ENCODE results near the gene TEX26. TPM values are rescaled to one million over a fixed set of nuclear protein-coding genes. Genes with fewer than 3 reads are reported as not detected.
"Not testable (repeated sequence)": the region's sequence is repeated elsewhere in the genome, so short reads cannot be mapped to it uniquely, and the experiment has no call there.

Gene TEX26
- total RNA-seq, 1 donor from 2014 or later, result not detected

DNA sequence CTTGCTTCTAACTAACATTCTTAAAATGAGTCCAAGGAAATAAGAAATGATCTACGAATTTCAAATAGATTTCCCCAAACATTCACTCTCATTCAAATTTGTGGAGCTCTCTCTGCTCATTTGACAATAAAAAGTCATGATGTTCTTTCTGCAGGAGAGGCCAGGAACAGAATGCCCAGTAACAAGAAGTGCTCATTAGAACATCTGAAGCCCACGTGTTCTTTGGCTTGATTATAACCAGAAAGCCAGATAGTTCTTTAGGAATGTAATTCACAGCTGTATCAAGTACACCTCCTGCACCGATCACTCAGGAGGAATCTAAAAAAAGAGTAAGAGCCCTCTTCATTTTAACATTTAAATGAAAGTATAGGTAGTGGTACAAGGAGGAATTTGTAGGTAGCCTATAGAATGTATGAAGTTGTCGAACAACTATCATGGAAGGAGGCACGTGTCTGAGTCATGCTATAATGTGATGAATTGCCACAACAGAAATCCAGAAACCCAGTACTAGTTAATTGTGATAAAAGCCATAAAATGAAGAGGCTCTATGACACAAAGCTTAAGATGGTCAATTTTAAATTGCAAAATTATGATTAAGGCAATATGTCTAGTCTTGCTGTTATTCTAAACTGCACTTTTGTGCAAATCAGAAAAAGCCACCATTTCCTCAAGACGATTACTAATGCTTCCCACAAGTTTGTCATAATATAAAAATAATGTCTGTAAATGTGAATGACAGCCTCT, 13.6 kb upstream of the TEX26 start:
- DNase-seq (ENCODE audit: low spot score), result no peak

DNA sequence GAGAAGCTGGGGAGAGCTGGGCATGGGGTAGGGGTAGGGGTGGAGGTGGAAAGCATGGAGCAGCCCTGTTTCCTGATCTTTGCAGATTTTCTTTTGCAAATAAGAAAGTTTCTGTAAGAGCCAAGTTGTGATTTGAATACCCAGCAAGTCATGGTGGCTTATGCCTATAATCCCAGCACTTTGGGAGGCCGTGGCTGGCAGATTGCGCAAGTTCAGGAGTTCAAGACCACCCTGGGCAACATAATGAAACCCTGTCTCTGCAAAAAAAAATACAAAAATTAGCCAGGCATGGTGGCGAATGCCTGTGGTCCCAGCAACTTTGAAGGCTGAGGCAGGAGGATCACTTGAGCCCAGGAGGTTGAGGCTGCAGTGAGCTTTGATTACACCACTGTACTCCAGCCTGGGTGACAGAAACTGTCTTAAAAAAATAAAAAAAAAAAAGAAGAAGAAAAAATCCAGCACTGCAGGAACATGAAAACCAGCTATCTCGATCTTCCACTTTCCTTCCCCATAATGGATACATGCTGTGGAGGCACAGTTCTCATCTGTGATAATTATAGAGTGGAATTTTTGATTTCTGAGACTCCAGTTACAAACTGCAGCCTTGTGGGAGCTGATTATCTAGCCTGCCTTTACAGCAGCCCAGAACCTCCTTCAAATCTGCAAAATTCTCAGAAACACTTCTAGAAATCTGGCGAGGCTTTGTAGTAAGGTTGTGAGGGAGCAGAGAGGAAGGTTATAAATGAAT, 12.1 kb upstream of the TEX26 start:
- no peak for DNase-seq (ENCODE audit: low spot score)

DNA sequence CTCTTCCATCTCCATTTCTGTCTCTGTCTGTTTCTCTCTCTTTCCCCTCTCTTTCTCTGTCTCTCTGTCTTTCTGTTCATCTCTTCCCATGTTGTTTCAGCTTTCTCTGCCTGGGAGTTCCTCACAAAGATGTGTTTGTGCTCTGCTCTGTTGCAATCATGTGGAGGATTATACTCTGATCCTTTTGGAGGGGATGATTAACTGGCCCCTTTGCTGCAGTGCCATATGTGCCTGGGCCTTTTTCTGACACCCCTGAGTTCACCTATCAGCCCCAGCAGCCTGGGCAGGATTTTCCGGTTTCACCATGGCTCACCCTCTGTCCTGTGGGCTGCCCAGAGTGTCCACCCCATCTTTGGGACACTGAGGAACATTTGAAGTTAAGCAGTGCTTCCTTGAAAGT, 9.0 kb upstream of the TEX26 start:
- DNase-seq (ENCODE audit: low spot score), result no peak

DNA sequence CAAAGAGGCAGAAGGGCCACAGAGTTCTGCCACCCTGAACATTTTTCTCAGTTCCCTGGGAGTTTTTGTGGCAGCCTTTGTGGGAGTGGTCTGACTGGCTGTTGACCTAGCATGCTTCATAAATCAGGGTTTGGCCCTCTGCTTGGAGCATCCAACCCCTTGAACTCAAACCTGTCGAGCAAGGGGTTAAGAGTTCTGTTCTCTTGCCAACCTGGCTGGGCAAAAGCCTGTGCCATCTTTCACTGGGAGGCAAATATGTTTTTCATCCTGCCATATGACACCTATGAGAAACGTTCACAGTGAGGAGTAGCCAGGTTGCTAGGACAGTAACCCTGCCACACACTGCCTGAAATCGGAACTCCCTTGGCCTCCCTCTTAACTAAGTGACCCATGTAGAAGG, 7.7 kb upstream of the TEX26 start:
- DNase-seq (ENCODE audit: low spot score), result no peak

DNA sequence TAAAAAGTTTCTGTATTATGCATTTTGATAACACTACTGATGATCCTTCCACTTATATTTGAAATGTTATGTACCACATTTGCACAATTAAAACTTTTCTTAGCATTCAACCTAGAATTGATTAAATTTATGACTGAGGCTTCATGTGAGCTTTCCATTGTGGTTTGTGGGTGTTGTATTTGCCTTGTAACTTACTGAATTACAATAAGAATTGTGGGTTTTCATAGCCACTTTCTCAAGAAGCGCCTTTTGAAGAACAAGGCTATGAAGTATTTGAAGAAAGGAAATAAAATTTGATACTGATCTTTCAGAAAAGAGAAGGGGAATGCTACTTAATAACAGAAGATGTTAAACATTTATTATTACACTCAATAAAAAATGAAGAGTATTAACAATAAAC, 7.0 kb upstream of the TEX26 start:
- no peak for DNase-seq (ENCODE audit: low spot score)

DNA sequence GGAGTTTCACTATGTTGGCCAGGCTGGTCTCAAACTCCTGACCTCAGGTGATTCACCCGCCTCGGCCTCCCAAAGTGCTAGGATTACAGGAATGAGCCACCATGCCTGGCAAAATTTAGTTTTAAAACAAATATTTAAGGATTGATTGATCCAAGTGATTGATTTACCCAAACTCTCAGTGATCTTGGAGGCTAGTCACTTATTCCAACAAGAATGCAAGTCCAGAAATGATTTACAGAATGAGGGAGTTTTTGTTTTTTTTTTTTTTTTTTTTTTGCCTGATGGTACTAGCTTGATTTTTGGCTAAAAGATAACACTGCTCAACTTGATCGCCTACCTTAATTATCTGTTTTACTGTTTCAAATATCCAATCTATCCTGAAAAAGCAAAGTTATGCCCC, 5.7 kb upstream of the TEX26 start:
- DNase-seq (ENCODE audit: low spot score), result no peak

DNA sequence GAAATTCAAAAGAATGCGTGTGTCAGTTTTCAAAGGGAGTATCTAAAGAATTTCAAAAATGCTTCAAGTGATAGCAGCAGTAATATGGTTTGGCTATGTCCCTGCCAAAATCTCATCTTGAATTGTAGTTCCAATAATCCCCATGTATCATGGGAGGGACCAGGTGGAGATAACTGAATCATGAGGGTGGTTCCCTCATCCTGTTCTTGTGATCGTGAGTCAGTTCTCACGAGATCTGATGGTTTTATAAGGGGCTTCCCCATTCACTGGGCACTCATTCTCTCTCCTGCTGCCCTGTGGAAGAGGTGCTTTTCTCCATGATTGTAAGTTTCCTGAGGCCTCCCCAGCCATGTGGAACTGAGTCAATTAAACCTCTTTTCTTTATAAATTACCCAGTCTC, 5.3 kb upstream of the TEX26 start:
- DNase-seq (ENCODE audit: low spot score), result not testable (repeated sequence)

DNA sequence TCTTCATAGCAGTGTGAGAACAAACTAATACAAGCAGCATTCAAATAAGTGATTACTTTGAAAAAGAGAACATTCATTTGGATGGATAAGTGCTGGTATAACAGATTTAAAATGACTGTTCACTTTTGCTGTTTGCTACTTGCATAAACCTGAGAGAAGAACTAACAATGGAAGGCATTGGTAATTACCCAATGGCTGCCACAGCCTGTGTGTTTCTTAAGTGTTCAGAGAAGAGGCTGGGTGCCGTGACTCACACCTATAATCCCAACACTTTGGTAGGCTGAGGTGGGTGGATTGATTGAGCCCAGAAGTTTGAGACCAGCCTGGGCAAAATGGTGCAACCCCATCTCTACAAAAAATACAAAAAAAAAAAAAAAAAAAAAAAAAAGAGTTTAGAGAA, 4.9 kb upstream of the TEX26 start:
- no peak for DNase-seq (ENCODE audit: low spot score)

DNA sequence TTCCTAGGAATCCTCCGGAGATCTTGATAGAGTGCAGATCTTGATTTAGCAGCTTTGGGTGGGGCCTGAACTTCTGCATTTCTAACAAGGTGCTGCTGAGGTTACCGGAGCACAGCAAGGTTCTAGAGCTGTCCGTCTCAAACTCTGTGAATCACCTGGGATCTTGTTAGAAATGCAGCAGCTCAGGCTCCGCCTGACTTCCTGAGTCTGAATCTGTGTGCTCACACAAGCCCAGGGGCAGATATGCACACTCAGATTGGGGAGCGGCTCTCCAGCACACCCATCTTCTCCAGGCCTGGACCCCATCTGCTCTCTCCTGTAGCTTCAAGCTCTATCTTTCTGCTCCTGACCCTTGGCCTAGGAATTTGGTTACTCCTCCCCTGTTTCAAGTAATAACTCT, 3.5 kb upstream of the TEX26 start:
- no peak for DNase-seq (ENCODE audit: low spot score)

DNA sequence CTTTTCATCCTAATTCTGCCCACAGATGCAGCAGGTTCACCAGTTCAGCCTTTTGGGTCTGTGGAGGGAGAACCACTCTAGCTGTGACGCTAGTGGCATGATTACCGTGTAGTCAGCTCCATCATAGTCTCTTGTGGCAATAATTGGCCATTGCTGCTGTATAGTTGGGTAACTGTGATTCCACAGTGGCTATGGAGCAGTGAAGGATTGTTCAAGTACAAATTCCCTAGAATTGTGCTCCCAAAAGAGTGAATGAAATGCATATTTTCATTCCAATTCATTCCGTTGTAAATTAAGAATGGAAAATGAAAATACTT, 856 bp downstream of the TEX26 start:
- no peak for DNase-seq (ENCODE audit: low spot score)

DNA sequence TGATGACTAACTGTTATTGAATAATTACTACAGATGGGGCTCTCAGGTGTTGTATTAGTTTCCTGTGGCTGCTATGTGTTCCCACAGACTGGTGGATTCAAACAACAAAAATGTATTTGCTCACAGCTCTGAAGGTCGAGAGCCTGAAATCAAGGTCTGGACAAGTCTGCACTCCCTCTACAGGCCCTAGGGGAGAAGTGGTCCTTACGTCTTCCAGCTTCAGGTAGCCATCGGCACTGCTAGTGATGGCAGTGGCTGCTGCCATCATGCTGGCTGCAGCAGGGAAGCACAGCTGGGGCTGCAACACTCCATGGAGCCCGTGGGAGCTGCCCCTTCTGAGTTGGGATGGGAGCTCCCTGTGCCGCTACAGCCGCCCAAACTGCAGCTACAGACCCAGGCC, 1.9 kb downstream of the TEX26 start:
- DNase-seq (ENCODE audit: low spot score), result no peak

DNA sequence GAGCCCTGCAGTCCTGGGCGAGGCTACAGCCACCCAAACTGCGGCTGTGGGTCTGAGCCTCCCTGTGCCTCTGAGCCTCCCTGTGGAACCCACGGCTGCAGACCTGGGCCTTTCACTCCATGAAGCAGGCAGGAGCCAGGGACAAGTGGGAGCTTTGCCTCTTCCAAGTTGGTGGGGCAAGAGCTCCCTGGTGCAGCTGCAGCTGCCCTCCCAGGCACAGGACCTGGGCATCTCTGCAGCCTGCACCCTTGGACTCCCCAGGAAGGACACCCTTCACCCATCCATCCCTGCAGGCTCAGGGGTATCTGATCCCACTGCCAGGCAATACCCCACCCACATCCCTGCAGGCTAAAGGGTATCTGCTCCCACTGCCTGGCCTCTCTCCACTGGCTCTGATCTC, 2.3 kb downstream of the TEX26 start:
- DNase-seq (ENCODE audit: low spot score), result no peak

DNA sequence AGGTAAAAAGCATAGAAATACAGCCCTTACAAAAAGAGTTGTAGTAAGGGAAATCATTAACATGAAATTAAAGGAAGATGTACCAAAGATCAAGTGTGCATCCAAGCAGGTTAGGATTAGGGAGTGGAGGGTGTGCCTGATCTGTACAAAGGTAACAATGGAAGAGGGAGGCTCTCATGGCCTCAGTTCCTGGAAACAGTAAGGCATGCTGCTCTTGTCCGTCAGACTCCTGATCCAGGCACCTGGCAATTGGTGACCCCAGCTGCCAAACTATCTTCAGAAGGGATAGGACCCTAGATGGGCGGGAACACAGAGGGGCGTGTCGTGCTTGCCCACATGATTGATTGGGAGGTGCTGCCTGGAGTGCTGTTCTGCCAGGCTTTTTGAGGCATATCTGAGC, 4.5 kb downstream of the TEX26 start:
- DNase-seq (ENCODE audit: low spot score), result no peak

DNA sequence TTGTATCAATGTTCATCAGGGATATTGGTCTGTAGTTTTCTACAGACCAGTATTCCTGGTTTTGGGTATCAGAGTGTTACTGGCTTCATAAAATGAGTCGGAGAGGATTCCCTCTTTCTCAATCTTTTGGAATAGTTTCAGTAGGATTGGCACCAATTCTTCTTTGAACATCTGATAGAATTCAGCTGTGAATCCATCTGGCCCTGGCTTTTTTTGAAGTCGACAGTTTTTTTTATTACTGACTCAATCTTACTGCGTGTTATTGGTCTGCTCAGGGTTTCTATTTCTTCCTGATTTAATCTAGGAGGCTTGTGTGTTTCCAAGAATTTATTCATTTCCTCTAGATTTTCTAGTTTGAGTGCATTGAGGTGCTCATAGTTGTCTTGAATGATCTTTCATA, 11.4 kb downstream of the TEX26 start:
- DNase-seq (ENCODE audit: low spot score), result no peak

DNA sequence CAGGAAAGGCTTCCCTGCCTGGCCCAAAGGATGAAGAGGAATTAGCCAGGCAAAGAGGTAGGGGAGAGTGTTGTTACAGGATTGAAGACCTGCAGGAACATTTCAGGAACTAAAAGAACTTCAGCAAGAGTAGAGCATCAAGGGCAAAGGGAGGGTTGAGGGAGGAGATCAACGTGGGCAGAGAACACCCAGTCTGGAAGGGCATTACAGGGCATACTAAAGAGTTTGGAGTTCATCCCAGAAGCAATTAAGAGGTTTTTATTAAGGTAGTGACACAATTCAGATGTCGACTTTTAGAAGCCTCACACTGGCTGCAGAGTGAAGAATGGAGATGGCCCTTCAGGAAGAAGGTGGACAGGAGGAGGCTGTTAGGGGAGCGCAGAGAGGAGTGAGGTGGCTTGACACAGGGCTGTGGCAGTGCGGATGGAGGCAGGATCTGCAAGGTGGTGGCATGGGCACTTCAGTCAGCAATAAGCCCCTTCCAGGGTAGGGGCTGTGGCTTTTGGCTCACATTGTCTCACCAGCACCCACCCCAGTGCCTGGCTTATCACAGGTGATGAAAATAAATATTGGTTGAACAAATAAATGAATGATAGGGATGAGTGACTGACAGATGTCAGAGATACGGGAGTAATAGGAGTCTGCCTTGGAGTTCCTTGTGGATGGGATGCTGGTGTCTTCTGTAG, 24.9 kb downstream of the TEX26 start:
- DNase-seq (ENCODE audit: low spot score), result no peak

DNA sequence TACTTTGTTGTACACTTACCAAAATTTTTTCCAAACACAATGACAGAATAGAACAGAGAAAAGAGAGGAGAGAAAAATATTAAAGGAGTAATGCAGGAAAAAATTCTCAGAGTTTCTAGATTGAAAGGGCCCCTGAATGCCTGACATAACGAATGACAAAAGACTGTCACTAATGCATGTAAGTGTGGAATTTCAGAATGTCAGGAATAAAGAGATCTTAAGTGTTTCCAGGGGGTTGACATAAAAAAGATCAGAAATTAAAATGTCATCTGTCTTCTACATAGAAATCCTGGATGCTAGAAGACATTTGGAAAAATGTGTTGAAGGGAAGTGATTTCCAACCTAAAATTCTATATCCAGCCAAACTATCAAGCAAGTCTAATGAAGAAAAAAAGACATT, 27.2 kb downstream of the TEX26 start:
- DNase-seq (ENCODE audit: low spot score), result no peak

DNA sequence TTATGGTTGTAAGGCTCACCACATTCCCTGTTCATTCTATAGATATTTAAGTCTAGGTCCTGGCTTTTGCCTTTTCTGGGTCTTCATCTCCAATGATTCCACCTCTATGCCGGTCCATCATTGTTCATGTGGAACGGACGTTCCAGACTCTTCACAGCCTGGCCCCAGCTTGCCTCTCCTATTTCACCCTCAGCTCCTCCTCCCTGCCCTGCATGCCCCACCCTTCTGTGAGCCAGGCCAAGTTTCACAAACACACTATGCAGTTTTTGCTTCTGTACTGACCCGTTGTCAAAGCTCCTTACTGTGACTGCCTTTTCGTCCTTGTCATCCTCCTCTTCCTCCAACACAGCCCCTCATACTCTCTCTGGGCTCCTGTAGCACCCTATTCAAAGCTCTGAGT, 31.3 kb downstream of the TEX26 start:
- no peak for DNase-seq (ENCODE audit: low spot score)

DNA sequence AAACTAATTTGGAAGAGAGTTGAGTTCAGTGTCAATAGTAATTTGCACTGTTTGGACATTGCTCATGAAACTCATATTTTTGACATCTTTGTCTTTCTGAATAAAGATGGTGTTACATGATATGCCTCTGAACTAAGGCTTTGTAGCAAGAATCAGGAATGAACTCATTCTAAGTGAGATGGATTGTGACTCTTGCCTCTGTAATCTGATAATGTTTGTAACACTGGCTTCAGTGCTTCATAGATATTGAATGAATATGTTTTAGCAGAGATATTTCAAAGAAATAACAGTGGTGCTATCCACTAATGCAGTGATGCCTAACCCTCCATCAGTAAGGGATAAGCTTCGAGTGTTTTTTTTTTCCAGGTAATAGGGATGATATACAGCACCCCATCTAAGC, 32.9 kb downstream of the TEX26 start:
- DNase-seq (ENCODE audit: low spot score), result no peak

DNA sequence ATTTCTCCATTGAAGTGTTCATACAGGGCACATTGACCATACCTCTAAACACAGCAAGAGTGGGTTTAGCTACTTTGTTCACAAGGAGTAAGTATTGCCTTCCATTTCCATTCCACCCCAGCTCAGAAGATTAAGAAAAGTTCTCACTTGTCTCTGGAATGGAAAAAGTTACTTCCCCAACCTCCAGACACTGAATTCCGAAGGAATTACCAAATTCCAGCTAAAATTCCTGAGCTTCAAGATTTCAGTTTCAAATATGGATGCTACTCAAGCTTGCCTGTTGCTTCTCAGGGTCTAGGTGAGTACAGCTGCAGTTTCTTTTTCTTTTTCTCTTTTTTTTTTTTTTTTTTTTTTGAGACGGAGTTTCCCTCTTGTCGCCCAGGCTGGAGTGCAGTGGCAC, 33.6 kb downstream of the TEX26 start:
- no peak for DNase-seq (ENCODE audit: low spot score)

DNA sequence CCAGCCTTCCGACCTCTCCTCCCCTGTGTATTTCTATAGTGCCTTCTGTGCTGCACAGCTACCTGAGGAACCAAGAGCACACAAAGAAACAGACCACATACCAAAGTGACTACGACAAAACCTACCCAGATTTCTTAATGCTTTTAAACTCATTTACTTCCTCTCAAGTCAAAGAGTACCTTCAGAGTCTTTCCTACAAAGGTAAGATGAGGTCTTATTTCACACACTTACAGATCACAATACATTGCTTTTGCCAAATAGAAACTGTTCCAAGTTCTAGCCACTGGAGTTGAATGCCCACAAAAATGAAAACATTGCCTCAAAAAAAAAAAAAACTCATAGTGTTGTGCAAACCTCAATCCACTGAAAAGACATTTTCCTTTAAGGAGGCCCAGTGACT, 36.4 kb downstream of the TEX26 start:
- DNase-seq (ENCODE audit: low spot score), result no peak

DNA sequence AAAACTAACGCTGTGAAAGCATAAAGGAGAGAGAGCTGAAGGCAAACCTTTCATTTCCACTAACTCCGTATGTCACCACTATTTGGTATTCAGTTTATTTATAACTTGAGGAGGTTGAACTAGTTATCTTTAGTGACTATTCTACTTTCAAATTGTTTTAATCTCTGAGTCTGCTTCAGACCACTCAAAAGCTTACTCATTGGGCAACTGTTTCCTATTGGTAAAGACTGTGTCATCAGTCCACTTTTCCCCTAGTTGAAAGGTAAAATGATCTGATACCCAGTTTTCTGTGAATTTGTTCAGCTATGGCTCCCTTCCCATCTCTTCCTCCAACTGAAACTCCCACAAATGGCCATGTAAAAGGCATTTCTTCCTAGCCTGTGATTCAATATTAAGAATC, 39.1 kb downstream of the TEX26 start:
- no peak for DNase-seq (ENCODE audit: low spot score)

DNA sequence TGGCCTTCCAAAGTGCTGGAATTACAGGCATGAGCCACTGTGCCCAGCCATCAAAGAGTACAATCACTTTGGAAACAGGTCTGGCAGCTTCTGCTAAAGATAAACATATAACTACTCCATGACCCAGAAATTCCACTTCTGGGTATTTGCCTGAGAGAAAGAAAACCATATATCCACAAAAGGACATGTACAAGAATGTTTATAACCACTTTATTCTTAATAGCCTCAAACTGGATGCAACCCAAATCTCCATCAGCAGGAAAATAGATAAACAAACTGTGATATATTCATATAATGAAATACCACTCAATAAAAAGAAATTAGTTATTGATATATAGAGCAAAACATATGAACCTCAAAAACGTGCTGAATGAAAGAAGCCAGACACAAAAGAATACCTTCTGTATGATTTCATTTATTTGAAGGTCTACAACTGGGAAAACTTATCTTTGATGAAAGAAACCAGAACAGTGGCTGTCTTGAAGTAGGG, 40.5 kb downstream of the TEX26 start:
- DNase-seq (ENCODE audit: low spot score), result no peak

DNA sequence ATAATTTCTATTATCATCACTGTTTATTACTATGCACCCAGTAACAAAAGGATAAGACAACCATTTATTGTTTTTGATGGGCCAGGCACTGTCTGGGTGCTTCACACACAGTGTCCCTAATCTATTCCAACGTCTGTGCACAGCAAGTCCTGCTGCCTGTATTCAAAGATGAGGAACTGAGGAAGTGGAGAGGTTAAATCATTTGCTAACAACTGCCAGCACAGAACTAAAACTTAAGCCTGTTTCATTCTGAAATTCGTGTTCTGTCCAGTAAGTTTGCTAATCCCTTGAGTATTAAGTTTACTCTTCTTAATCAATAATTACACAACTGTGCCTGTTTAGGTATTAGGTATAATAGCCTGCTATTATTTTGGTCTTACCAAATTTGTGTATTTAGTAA, 41.9 kb downstream of the TEX26 start:
- no peak for DNase-seq (ENCODE audit: low spot score)

All from ureter (tissue), 1 donor.